B cell (primary cell): Measurements from ENCODE around the gene SCN8A.

ENCODE experiments used
- CTCF ChIP-seq: fragments of 200-600 bp; IDR thresholded peaks from one replicate; pipeline ENCODE4 v1.8.0; 2022; ENCODE audit warnings: antibody characterized with exemption, mild to moderate bottlenecking
- EZH2 ChIP-seq: IDR thresholded peaks from 2 replicates; pipeline ENCODE4 v1.6.1; 2012; ENCODE audit warnings: borderline replicate concordance, low read depth, mild to moderate bottlenecking, moderate library complexity, low read length; ENCODE audit not compliant: insufficient read depth, poor library complexity, severe bottlenecking

GRCh38 chr12:51821440-51822260, 230.6 kb downstream of the SCN8A start:
- TF ChIP-seq CTCF (no peak), EZH2 (no peak)
